ENCODE measurements around the gene CLDN8.

- TF ChIP-seq CTCF (IDR thresholded peaks at IDR 0.05) (no peak), ZFX (IDR thresholded peaks at IDR 0.05; ENCODE audit: borderline replicate concordance) (no peak)
Observed at GRCh38 chr21:30233228-30234020, 17.5 kb upstream of the CLDN8 start.

All from 22Rv1 (cell line).